Activated T-cell treated with anti-CD3 and anti-CD28 coated beads for 4 hours (primary cell): ENCODE data around the gene TSPAN9.
"Not testable (repeated sequence)": the region's sequence is repeated elsewhere in the genome, so short reads cannot be mapped to it uniquely, and the experiment has no call there.

Experiments
- DNase-seq: peaks from one replicate; pipeline ENCODE4 v3.0.0-alpha.2; 2020

Gene TSPAN9

GRCh38 chr12:3045494-3045893 lies 31.7 kb upstream of the TSPAN9 start:
- no peak for DNase-seq

DNA sequence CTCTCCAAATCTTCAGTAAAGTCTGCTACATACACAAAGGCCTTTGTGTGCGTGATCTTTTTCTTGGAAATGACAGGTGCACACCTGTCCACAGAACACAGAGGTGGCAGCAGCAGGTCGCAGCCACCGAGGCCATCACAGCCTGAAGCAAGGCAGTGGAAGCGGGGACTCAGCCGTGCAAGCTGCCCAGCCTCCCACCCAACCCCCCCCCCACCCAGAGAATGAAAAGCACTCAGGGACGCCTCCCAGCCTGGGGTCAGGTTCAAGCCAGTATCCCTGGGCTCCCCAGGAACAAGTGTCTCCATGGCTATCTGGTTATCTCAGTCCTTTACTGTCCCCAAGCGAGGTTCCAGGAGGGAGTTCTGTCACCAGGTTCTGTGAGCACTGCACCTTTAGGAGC lies 31.2 kb upstream of the TSPAN9 start:
- DNase-seq = no peak

- no peak for DNase-seq
These were observed 30.6 kb upstream of the TSPAN9 start for GRCh38 chr12:3046441-3047200.

- DNase-seq = no peak
These were observed 29.2 kb upstream of the TSPAN9 start for GRCh38 chr12:3047961-3048360.

GRCh38 chr12:3048540-3048939 lies 28.6 kb upstream of the TSPAN9 start:
- no peak for DNase-seq

- no peak for DNase-seq
These were observed 28.0 kb upstream of the TSPAN9 start for GRCh38 chr12:3049176-3049575.

GRCh38 chr12:3049611-3050249 lies 27.4 kb upstream of the TSPAN9 start:
- DNase-seq = no peak

DNA sequence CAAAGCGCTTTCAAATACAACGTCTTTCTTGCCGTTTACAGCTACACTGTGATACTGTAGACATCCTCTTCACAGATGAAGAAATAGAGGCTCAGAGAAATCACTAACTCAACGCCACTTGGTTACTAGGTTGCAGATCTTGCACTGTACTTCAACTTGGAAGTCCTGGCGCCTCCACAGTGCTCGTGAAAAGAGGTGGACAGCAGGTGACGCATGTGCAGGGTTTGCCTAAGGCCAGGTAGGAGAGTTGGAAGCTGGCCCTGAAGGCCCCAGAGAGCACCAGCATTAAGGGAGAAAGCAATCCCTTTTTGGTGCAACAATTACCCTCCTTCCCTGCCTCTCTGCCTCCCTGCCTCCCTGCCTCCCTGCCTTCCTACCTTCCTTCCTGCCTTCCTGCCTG lies 22.8 kb upstream of the TSPAN9 start:
- DNase-seq = no peak

DNA sequence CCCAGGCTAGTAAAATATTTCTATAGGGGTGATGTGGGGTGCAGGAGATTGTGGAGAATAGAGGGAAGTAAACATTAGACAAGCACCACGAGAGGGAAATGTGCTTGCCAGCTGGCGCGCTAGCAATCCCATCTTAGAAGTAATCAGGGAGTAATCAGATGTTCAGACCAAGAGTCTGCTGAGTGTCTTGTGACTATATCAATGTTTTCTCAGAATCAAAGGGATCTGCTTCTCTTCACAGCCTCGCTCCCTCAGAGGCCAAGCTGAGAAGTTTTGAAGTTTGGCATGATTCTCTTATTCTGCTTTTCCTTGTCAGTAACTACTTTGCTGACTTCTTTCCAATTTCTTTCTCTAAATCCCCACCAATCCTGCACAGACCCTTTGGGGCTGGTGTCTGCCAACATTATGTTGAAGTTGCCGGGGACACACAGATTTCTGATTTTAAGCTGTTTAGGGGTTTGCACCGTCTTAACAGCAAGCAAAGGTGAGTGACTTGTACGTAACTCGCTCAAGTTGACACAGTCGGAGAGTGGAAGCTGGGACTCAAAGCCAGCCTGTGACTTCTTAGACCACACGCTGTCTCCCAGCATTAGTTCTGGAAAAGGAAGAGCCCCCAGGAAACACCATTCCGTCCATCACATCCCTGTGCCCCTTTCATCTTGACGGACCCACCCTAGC lies 22.0 kb upstream of the TSPAN9 start:
- DNase-seq = no peak

DNA sequence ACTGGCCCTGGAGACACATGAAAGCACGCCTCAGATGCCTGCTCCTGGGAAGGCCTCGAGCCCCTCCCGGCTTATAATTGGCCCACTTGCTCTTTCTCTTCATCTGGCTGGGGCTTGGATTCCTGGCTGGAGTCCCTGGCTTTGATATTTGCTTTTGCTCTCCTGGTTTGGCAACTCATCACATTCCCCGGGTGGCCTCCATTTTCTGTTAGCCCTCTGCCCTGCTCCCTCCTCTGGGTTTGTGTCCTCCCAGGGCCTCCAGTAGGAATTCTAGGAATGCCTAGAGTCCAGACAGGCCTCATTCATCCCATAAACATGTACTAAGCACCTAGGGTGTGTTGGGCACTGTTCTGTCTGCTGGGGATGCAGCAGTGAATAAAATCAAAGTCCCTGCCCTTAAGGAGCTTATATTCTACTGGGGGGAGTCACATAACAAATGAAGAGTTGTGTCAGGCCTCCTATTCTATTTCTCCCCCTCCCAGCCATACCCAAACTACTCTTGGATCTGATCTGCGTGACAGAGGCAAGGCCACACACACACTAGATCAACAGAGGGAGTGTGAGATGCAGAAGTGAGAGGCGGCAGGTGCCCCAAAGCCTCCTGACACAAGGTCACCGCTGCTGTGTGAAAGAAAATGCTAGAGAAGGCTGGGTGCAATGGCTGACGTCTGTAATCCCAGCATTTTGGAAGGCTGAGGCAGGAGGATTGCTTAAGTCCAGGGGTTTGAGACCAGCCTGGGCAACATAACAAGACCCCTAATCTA lies 21.3 kb upstream of the TSPAN9 start:
- no peak for DNase-seq

- no peak for DNase-seq
These were observed 16.1 kb upstream of the TSPAN9 start for GRCh38 chr12:3061059-3061458.

- no peak for DNase-seq
These were observed 15.5 kb upstream of the TSPAN9 start for GRCh38 chr12:3061501-3062215.

GRCh38 chr12:3065300-3065699 lies 11.9 kb upstream of the TSPAN9 start:
- no peak for DNase-seq

- not testable (repeated sequence) for DNase-seq
These were observed 11.3 kb upstream of the TSPAN9 start for GRCh38 chr12:3065846-3066245.

DNA sequence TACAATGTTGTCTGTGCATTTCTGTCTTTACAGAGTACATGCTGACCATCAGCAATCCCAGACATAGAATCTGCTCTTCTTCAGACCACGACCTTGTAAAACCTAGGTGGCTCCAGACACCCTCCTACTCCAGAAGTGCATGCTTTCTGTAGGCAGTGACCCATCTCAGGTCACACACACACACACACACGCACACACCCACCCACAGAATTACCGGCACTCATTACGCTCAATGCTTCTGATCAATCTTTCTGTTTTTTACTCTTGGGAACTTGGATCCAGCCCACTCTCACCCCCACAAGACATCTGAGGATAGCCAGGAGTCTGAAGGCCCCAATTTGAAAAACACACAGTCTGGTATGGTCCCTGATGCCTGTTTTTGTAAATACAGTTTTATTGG lies 7.5 kb upstream of the TSPAN9 start:
- no peak for DNase-seq

DNA sequence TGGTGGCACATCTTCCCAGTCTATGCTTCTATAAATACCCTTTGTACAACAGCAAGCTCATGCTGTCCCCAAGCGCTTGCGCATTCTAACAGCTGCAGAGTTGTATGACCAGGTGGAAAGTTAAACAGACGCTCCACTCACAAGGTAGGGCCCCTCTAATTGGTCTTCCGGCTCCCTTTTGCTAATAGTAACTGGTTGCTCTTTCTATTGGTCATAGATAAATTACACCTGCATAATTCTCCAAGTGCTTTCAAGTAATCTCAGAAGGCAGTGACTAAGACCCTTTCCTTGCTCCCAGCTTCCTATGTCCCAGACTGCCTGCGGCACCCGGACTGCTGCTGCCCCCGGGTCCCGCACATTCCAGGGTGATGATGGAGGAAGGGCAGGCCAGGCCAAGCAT lies 6.1 kb upstream of the TSPAN9 start:
- DNase-seq = no peak

- no peak for DNase-seq
These were observed 5.5 kb upstream of the TSPAN9 start for GRCh38 chr12:3071710-3072109.

GRCh38 chr12:3073438-3074250 lies 3.5 kb upstream of the TSPAN9 start:
- peak; percentile 80 for DNase-seq

DNA sequence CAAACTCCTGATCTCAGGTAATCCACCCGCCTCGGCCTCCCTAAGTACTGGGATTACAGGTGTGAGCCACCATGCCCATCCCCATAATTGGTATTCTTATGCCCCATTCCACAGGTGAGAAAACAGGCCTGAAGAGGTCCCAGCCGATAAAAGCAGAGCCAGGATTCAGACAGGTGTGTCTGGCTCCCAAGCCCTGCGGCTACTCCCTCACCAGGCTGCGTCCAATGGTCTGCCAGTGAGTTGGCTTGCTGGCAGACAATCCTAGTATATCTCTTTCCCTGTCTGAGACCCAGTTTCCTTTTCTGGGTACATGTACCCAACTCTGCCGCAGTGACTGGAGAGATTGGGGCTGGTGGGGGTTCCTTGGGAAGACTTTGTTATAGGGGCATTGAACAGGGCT lies 1.9 kb upstream of the TSPAN9 start:
- no peak for DNase-seq

DNA sequence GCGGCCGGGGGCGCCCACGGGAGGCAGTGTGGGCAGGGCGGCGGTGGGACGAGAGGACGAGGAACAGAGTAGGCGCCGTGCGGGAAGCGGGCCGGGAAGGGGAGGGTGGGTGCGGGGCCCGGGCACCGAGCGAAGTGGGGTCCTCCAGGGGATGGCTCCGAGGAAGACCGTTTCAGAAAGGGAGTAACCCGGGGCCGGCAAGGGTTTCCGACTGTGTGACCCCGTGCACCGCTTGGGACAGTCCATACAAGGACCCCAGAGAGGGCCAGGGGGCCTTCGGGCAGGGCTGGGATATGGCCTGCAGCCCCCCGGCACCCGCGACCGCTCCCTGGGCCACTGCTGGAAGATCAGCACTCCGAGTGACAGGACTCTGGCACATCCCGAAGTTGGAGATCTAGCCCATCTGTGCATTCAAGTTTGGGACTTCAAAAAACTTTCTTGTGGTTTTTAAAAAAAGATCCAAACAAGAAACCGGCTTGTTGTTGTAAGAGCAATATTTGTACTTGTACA lies 448 bp downstream of the TSPAN9 start:
- DNase-seq = no peak

DNA sequence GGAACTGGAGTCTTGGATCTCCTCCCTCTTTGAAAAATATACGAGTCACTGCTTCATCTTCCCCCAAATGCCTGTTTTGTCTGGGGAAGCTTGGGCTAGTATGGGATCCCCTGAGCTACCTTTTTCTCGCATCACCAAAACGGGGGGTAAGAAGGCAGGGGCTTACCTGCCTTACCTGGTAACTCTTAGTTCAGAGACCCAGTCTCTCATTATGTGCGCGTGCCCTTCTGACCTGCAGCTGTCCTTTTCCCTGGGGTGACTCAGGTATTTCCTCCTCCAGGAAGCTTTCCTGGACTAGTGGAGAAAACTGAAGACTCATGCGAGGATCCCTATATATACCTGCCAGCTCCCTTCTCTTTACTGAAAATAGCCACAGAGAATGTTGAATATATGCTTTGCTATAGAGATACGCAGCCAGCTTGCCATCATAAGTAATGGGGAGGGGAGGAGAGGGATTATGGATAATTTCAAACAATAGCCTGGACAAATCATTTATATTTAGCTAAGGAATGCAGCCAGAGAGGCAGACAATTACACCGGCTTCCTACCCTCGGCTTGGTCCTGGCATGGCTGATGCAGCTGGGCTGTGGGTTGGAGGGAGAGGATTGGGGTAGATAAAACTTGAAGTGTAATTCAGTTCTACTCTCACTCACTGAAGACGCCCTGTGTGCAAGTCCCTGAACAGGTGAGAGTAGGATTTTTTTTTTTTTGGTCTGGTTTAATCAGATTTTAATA lies 1.1 kb downstream of the TSPAN9 start:
- no peak for DNase-seq
